Spleen (tissue), 11 donors: ENCODE data around the gene PXDN. TPM values are rescaled to one million over a fixed set of nuclear protein-coding genes. Genes with fewer than 3 reads are reported as not detected.
A peak's percentile ranks its signal among the peaks of the same experiment; 100 is the strongest.

Experiments used
- DNase-seq: peaks from one replicate; pipeline ENCODE4 v3.0.0-alpha.2; 2020
- H3K27ac ChIP-seq, 8 donors: fragments of 200-600 bp; sonication (generic) in 7 of 8; 1 replicate in 4 of 8; 2 replicates in 4 of 8; pipeline versions ENCODE4 v1.5.0 to v1.8.0; 2016 to 2021; ENCODE audit warnings: inconsistent platforms in 4 of 8, mild to moderate bottlenecking in 4 of 8, moderate library complexity in 1 of 8
- H3K27me3 ChIP-seq, 7 donors: fragments of 200-600 bp; sonication (generic) in 6 of 7; replicated peaks in 1 of 7; 1 replicate in 4 of 7; 2 replicates in 3 of 7; pipeline versions ENCODE4 v1.5.0 to v1.8.0; 2016 to 2021; ENCODE audit warnings: inconsistent platforms in 3 of 7, mild to moderate bottlenecking in 1 of 7
- H3K36me3 ChIP-seq, 6 donors: fragments of 200-600 bp; sonication (generic) in 5 of 6; 1 replicate in 4 of 6; 2 replicates in 2 of 6; pipeline versions ENCODE4 v1.5.0 to v1.8.0; 2016 to 2021; ENCODE audit warnings: inconsistent platforms in 2 of 6
- H3K4me1 ChIP-seq, 6 donors: fragments of 200-600 bp; sonication (generic) in 5 of 6; 1 replicate in 3 of 6; 2 replicates in 3 of 6; pipeline versions ENCODE4 v1.5.0 to v1.8.0; 2016 to 2021; ENCODE audit warnings: inconsistent platforms in 3 of 6
- H3K4me3 ChIP-seq, 8 donors: fragments of 200-600 bp; sonication (generic) in 7 of 8; 1 replicate in 4 of 8; 2 replicates in 4 of 8; pipeline versions ENCODE4 v1.5.0 to v1.8.0; 2016 to 2021; ENCODE audit warnings: inconsistent platforms in 4 of 8, mild to moderate bottlenecking in 4 of 8, moderate library complexity in 2 of 8
- H3K9me3 ChIP-seq, 8 donors: fragments of 200-600 bp; sonication (generic) in 7 of 8; 1 replicate in 4 of 8; 2 replicates in 4 of 8; pipeline versions ENCODE4 v1.5.0 to v1.8.0; 2016 to 2021; ENCODE audit warnings: inconsistent platforms in 4 of 8
- CTCF ChIP-seq, 11 experiments: fragments of 200-600 bp in 7 of 11; fragments of 450-650 bp in 4 of 11; sonication (generic) in 4 of 11; IDR thresholded peaks in 8 of 11; conservative IDR thresholded peaks in 3 of 11; 1 replicate in 7 of 11; 2 replicates in 4 of 11; pipeline versions ENCODE4 v1.4.0 to v1.8.0; 2016 to 2021; ENCODE audit warnings: antibody characterized with exemption in 11 of 11, inconsistent platforms in 4 of 11, mild to moderate bottlenecking in 1 of 11
- POLR2A ChIP-seq, 3 donors: fragments of 450-650 bp; IDR thresholded peaks; one replicate each; pipeline ENCODE4 v1.5.1; 2017; ENCODE audit warnings: antibody characterized with exemption in 3 of 3, mild to moderate bottlenecking in 1 of 3
- POLR2AphosphoS5 ChIP-seq, 3 donors: sonication (generic); formaldehyde crosslinking; IDR thresholded peaks; one replicate each; pipeline ENCODE4 v1.5.1; 2017; ENCODE audit warnings: antibody characterized with exemption in 3 of 3
- WGBS, 5 donors: extraction: QIAGEN DNeasy Blood & Tissue Kit in 3 of 5; methylation state at CpG; one replicate each; pipeline versions ENCODE4 v1.1.5 to v1.1.7; 2013 to 2018; 5-methylcytosine and 5-hydroxymethylcytosine counted together
- intact Hi-C: fragments of 100-400 bp; cut with DNase I; formaldehyde crosslinking; loops from one replicate; pipeline ENCODE4 v1.15.0; 2023; ENCODE audit warnings: low total_unique reads
- polyA plus RNA-seq, 3 donors: library from polyadenylated mRNA; stranded (reverse); fragments of 200-250 nt; gene quantifications; one replicate each; pipeline ENCODE4 v1.2.1, GENCODE V29; 2013
- total RNA-seq, 7 donors: library from RNA; depleted of rRNA in 3 of 7; stranded (reverse); fragments of >200 nt in 3 of 7; fragmentation: NEBNext Ultra II Directional in 4 of 7; extraction: Animal tissue kit (Norgen Biotek cat#: 25700) in 4 of 7; gene quantifications; one replicate each; pipeline versions ENCODE4 v1.1.0 to v1.2.1, GENCODE V29; 2016 to 2021
- donor health status: healthy with polysubstance abuse.
- donor health status: DM: no; HTN: no; CAD: no; lungs with moderate emphysema.
- donor health status: DM: no; HTN: no; CAD: no.
- donor health status: Bipolar disorder and iron deficiency.
- donor health status: healthy.
- donor health status: DM: no; HTN: no; CAD: no.
- donor health status: DM: yes; HTN: yes; CAD: no.

PXDN gene
- total and polyA plus RNA-seq, 10 donors, result 1.9 to 49.3 (median 30.8) TPM

GRCh38 chr2:1749489-1750119 is 5.3 kb upstream of the PXDN start:
- peak; percentile 61 for DNase-seq
- Histone ChIP-seq H3K9me3 (peaks cover 0 to 14% (median 6%) of the 10 kb centered on the region in 8 donors), H3K4me1 (peaks cover 0 to 19% (median 8%) of the 10 kb centered on the region in 6 donors), H3K27me3 (peaks cover 0 to 90% (median 11%) of the 10 kb centered on the region in 7 donors), H3K36me3 (no peaks in the 10 kb centered on the region), H3K27ac (no peak overlapping the region), H3K4me3 (no peak overlapping the region)
- TF ChIP-seq CTCF (IDR thresholded peaks at IDR 0.05 in 8 of 11, conservative IDR thresholded peaks at IDR 0.05 in 3 of 11) (no peak), POLR2A (IDR thresholded peaks at IDR 0.05) (no peak), POLR2AphosphoS5 (IDR thresholded peaks at IDR 0.05) (no peak)
- 69 to 86% (median 84%) methylated on average over 9 of the region's 9 CpGs for WGBS, 5 donors
- intact Hi-C loops, result loop anchor here (10.0 kb wide), 1 partner anchor 155 kb away; no protein-coding TSS in a partner anchor

- WGBS, 5 donors, result 77 to 90% (median 86%) methylated on average over 17 of the region's 17 CpGs
- peak; percentile 61 for DNase-seq
- Histone ChIP-seq H3K4me3 (no peak overlapping the region), H3K9me3 (peaks cover 0 to 7% (median 0%) of the 10 kb centered on the region in 8 donors), H3K36me3 (no peaks in the 10 kb centered on the region), H3K27me3 (peaks cover 0 to 91% (median 18%) of the 10 kb centered on the region in 7 donors), H3K4me1 (peaks cover 0 to 25% (median 13%) of the 10 kb centered on the region in 6 donors), H3K27ac (no peak overlapping the region)
- intact Hi-C loops, result loop anchor here (10.0 kb wide), 1 partner anchor 154 kb away; no protein-coding TSS in a partner anchor
- TF ChIP-seq POLR2AphosphoS5 (IDR thresholded peaks at IDR 0.05) (no peak), CTCF (IDR thresholded peaks at IDR 0.05 in 8 of 11, conservative IDR thresholded peaks at IDR 0.05 in 3 of 11) (no peak), POLR2A (IDR thresholded peaks at IDR 0.05) (no peak)
Measured at GRCh38 chr2:1748741-1749488, 4.6 kb upstream of the PXDN start.

GRCh38 chr2:1748176-1748740 is 3.9 kb upstream of the PXDN start:
- Histone ChIP-seq H3K9me3 (peaks cover 0 to under 1% (median 0%) of the 10 kb centered on the region in 8 donors), H3K4me3 (no peak overlapping the region), H3K27me3 (peaks cover 0 to 92% (median 21%) of the 10 kb centered on the region in 7 donors), H3K4me1 (peaks cover 0 to 29% (median 16%) of the 10 kb centered on the region in 6 donors), H3K36me3 (no peaks in the 10 kb centered on the region), H3K27ac (no peak overlapping the region)
- no peak for DNase-seq
- TF ChIP-seq CTCF (IDR thresholded peaks at IDR 0.05 in 8 of 11, conservative IDR thresholded peaks at IDR 0.05 in 3 of 11), result no peak
- TF ChIP-seq POLR2AphosphoS5 (IDR thresholded peaks at IDR 0.05), result no peak
- no peak for TF ChIP-seq POLR2A (IDR thresholded peaks at IDR 0.05)
- WGBS, 5 donors, result 63 to 76% (median 71%) methylated on average over 6 of the region's 6 CpGs
- intact Hi-C loops, result loop anchor here (10.0 kb wide), 1 partner anchor 153 kb away; no protein-coding TSS in a partner anchor
